HG03575 (cell line): ENCODE data around the gene LINGO4.

ENCODE experiments used
- ATAC-seq: cut with Tn5 transposase; IDR thresholded peaks from one replicate; pipeline ENCODE4 v1.9.1; 2021; ENCODE audit not compliant: unreplicated experiment, insufficient number of reproducible peaks, low FRiP score; ENCODE audit errors: extremely low read depth

Gene LINGO4

DNA sequence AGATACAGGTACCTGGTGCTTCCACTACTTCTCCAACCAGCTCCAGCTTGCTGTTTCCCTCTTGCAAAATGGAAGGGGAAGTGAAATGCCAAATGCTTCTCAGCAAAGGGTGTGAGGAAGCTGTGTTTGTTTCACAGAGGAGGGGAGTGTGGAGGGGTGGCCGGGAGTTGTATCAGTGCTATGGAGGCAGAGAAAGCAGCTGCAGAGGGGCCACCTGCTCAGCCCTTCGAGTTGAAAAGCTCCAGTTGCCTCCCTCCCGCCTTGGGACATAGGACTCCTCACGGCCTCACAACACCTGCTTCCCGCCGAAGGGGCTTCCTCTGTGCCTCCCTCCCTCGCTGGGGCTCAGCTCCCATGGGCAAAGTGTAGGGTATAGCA lies 12.1 kb upstream of the LINGO4 start:
- no peak for ATAC-seq

DNA sequence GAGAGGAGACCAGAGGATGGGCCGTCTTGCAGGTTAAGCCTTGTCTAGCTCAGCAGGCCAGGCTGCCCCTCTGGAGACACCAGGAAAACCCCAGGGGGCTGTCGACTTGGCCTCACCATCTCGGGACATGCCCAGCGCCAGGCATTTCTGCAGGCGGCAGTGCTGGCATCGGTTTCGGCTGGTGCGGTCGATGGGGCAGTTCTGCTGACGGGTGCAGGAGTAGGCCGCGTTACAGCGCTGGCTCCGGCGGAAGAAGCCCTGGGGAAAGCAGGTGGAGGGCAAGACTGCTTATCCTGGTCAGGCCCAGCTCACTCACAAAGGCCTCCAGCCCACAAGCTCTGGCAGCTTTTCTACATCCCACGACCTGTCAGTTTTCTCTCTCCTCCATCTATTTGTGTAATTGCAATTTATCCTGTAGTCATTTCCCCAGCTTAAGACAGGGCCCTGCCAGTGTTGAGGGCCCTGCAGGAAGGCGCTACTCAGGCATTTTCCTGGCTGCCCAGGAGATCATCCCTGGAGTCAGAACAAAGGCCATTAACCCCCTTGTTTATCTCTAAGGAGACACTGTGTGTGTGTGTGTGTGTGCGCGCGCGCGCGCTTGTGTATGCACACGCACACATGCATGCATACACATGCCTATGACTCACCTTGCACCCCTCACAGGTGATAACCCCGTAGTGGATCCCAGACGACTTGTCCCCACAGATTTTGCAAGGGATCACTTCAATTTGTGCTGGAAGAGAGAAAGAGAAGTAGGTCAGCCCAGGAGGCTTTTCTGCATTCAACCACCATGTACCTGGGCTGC lies 11.5 kb upstream of the LINGO4 start:
- no peak for ATAC-seq

DNA sequence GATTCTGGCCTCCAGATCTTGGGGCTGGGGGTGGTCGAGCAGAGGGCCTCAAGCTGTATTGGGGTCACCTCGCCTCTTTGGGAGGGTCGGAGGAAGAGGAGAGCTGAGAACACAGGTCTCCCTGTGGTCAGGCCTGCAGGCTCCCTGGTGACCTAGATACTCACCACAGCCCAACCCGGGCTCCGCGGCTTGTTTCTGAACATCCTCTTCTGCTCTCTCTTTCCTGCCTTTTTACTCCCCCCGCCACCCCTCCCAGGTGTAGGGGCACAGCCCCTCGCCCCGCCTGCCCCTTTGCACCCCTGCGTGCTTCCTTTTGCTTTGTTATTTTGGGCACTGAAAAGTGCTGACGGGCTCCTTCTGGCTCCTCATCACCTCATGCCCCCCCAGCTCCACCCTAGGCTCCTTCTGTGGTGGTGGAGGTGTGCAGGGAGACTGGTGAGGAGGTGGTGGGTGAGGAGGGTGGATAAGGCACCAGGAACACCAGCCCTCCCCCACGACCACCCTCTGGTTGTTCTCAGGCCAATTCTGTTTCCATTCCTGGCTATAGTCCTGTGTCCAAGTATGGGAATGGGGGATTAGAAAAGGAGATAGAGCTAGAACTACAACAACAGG lies 10.6 kb upstream of the LINGO4 start:
- no peak for ATAC-seq

DNA sequence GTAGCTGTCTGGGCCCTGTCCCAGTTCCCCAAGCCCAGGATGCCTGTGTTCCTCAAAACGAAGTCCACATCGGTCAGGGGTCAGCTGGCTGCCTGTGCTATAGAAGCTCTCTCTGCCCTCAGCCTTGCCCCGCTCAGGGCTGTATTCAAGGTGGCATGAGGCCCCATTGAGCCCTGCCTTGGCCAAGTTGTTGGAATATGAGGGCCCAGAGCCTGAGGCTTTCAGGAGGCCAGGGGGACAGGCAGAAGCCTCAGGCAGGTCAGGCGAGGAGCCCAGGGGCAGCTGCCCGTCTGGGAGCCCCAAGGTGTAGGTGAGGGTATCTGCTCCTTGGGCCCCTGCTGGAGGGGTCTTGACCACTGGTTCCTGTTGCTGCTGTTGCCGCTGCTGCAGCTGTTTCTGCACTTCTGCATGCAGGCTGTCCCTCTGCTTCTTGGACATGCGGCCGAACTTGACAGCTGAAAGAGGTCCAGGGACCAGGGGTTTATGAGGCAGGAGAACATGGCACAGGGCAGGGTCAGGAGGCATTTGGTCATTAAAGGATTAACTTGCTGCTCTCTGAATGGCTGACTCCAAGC lies 9.8 kb upstream of the LINGO4 start:
- no peak for ATAC-seq

DNA sequence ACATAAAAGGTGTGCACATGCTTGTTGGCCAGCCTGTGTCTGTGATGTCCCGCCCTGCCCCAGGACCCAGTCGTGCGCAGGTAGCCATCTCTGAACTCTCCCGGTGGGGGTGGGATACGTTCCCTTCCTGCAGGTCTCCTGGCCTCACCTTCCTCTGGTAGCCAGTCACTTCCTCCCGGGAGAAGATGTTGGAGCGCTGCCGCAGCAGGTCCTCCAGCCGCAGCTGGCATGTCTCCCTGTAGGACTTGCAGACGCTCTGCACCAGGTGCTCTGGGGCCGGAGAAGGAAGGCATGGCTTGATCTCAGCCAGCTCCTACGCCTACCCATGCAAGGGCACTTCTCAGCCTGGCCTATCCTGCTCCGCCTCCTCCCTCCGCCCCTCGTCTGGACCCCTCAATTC lies 9.2 kb upstream of the LINGO4 start:
- no peak for ATAC-seq

DNA sequence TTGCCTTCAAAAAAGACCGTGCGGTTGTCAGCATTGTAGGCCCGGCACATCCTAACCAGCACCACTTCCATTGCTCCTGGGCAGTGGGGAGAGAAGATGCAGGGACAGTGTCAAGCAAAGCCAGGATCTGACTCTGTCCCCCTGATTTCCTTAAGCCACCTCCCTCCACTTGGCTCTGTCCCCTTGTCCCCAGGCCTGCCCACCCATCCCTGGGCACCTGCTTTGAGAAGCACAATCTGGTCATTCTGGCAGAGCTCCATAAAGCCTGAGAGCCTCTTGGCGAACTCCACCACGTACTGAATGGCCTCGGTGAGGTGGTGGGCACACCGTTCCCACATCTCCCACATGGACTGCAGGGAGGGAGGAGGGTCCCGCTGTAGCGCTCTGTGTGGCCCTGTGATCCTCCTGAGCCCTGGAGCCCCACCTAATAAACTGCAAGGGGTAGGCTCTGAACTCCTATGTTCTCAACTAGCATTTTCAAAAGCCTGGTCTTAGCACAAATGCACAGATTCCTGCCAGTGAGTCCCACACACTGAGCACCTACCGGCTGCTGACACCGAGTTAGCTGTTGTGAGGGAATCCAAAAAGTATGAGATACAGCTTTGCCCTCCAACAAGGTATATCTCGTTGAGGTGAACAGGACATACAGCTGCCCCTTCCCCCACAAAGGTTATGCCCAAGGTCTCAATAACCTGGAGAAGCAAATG lies 8.2 kb upstream of the LINGO4 start:
- ATAC-seq: no peak

DNA sequence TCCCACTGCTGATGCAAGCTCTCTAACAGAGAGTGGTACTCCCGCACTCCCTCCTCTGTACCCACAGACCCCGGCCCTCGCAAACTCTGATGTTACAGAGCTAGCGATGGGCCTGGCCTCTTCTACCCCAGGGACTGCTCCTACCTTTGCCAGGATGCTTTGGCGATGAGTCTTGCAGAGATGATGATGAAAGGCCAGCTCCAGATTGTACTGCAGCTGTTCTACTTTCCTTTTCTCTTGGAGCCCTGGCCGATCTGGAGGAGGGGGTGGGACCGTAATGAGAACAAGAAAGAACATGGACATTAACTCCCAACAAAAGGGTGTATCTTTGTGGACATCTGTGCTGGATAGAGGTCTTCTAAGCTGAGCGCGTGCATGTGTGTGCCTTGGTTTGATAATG lies 6.0 kb upstream of the LINGO4 start:
- ATAC-seq: no peak

DNA sequence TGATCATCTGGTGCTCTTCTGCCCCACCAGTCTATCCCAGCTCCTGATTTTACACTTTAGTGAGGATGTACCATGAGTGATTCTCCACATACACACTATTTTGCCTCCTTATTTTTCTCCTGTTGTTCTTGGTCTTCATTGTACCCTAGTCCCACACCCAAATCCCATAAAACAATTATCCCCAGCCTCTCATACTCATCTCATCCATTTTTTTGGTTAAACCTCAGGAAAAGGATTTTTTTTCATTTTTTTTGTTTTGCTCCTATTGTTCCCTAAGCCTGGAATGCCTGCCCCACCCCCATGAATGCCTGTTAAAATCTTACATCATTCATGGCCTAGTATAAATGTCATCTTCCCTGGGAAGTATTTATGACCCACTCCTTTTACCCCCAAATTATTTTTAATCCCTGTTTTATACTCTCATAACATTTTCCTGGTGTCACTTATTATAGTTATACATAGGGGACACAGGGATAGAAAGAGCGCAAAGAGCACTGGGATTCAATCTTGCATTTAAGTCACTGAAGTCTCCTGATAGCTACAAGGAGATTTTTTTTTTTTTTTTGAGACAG lies 4.9 kb upstream of the LINGO4 start:
- no peak for ATAC-seq

DNA sequence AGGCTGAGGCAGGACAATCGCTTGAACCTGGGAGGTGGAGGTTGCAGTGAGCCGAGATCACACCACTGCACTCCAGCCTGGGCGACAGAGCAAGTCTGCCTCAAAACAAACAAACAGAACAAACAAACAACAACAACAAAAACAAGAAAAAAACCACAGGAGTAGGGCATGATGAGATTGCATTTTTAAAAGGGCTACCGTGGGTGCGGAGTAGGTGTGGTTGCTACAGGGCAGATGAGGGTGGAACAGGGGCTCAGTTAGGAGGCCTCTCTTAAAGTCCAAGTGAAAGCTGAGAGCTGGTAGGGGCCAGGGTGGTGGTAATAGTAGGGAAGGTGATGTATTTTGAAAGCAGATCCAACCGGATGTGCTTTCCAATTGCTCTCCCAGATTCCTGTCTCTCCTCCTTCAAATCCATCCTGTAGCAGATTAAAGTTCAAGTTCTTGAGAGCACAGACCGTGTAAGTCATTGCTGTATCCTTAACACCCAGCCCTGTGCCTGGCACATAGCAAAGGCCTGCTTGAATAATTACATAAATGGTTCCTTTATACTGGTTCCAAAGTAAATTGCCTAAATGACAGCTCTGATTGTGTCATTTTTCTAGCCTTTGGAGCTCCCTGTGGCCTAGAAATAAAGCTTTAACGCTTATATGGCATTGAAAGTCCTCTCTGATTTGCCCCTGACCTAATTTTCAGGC lies 4.2 kb upstream of the LINGO4 start:
- no peak for ATAC-seq

DNA sequence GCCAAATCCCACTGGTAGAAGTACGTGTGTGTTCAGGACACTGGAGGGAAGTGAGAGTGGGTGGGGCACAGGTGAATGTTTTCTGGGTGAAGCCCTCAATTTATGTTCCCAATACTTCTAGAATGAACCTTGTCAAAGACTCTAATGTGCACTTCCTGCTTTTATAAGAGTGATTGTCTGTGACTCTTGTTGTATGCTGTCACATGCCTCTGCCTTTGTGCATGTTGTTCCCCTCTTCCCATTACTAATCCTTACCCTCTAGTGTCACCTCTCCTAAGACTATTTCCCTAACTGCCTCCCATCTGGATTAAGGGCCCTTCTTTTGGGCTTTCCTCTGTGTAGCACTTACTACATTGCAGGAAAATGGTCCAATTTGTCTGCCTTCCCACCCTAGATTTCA lies 2.5 kb upstream of the LINGO4 start:
- no peak for ATAC-seq

DNA sequence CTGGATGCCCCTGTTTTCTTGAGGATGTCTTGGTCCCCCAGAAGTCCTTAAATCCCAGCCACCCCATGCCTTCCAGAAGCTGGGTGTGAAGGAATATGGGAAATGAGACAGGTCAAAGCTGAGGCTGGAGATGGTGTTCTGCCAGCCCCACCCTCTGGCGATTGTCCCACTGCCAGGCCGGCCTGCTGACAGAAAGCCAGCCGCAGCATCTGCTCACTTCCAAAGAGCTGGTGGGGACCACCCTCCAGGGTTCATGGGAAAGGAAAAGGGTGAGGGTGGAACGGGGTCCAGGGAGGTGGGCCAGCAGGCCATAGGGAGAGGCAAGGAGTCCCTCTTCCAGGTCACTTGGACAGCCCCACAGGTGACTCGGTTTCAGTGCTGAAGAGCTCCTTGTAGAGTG lies 1.9 kb upstream of the LINGO4 start:
- no peak for ATAC-seq

DNA sequence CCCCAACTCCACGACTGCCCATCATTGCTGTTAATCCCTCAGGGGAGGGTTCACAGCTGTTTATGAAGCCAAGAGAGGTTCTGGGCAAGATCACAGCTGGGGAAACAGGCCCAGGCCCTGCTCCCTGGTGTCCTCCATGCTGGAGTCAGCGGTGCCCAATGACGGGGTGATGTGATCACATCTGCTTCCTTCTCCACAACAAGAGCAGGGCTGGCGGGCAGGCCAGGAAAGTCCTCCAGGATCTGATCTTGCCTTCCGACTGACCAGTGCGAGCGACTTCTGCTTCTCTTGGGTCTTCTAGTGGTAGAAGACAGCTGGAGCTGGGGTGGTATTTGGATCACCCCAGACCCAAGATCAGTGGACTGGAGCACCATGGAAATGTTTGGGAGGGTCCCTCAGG lies 951 bp upstream of the LINGO4 start:
- ATAC-seq: no peak

DNA sequence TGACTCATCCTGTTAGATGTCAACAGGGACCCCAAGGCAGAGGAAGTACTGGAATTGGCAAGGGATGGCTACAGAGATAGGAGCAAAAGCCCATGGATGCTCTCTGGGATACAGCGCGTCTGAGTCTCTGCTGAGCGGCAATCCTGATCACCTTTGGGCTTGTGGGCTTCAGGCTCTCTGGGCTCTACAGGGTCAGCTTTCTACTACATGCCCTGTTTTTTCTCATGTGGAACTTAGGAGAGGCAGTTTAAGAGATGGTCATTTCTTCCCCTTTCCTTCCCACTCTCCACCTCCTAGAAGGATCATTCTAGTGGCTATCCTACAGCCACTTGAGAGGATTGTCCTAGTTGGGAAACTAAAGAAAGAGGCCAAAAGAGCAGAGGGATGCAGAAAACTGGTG lies 1.3 kb downstream of the LINGO4 start:
- no peak for ATAC-seq

DNA sequence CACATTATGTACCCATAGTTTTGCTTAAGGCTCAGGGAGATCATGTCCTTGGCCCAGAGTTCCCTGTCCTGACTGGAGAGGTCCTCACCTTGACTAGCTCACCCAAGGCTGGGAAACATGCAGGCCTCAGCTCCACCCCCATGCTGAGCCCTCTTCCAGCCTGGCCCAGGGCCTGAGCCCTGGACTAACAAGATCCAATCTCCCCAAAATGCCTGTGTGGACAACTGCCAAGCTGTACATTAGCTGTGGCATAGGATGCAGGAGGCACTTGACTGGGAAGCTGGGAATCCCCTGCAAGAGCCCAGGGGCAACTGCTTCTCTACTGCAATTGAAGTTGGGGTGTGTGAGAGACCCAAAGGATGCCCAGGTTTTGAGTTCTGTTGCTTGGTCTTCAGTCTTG lies 2.1 kb downstream of the LINGO4 start:
- no peak for ATAC-seq

DNA sequence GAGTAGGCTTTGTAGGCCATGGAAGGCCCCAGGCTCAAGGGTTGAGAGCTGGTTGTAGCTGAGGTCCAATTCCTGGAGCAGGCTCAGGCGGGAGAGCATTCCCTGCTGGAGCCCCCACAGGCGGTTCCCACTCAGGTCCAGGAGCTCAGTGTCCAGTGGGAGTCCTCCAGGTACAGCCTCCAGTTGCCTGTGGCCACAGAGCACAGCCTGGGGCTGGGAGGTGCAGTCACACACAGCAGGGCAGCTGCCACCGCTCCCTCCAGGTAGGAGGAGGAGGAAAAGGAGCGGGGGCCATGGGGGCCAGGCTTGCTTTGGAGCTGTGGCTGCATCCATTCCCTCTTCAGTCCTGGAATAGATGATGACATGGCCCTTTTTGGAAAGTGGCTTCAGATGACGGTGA lies 2.8 kb downstream of the LINGO4 start:
- no peak for ATAC-seq

DNA sequence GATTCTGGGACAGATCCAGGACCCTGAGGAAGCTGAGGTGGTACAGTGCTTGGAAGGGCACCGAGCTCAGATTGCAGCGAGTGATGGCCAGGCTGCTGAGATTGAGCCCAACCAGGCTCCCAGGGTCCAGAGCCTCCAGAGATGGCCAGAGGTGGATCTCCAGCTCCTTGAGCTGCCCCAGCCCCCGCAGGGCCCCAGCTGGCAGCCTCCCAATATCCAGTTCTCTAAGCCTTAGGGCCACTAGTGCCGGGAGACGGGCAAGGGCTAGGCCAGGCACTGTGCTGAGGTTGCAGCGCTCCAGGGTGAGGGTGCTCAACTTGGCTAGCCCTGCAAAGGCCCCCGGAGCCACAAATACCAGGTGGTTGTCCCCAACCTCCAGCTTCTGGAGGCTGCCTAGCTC lies 3.4 kb downstream of the LINGO4 start:
- ATAC-seq: no peak

DNA sequence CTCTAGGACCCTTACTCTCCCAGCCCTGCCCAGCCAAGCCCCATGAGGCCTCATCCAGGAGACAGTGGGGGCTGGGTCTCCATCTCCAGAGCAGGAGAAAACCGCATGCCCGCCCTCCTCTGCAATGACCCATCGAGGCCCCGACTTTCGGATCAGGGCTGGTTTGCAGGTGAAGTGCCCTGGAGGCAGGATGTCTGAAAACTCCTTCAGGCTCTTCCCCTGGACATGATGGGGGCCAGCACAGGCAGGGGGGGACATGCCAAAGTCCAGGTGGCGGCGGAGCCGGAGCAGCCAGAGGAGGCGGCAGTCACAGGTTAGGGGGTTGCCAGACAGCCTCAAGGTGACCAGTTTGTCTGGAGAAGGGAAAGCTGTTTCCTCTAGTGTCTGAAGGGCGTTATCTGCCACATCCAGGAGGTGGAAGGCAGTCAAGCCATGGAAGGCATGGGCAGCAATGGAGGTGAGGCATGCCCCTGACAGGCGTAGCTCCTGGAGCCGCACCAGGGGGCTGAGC lies 3.9 kb downstream of the LINGO4 start:
- no peak for ATAC-seq

DNA sequence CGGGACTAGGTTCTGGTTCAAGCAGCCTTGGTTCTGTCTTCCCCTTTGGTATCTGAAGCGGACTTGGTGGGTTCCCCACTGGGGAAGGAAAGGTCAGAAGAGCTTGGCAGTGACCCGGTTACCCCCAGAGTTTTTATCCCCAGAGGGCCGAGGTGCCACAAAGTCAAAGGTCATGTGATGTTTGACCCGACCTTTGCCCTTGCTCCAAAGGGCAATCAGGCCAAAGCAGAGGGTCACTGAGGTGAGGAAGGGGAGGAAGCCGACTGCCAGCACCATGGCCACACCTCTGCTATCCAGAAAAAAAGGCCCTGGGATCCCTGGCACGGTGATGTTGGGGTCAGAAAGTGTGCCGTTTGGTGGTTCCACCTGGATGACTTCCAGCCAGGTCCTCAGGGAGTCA lies 4.4 kb downstream of the LINGO4 start:
- ATAC-seq: no peak
